ENCODE data around the gene PKN2. TPM values are rescaled to one million over a fixed set of nuclear protein-coding genes. Genes with fewer than 3 reads are reported as not detected.

Gene PKN2
- total RNA-seq, 4 donors from 2014 or later: 33.5 to 77.7 (median 52.9) TPM

DNA sequence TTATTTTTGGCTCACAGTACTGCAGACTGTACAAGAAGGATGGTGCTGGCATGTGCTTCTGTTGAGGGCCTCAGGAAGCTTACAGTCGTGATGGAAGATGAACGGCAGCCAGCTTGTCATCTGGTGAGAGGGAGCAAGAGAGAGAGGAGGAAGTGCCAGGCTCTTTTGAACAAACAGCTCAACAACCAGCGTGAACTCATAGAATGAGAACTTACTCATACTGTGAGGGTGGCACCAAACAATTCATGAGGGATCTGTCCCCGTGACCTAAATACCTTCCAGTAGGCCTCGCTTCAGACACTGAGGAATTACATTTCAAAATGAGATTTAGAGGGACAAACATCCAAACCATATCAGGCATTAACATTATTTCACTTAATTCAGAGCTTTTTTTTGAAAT lies 84.7 kb downstream of the PKN2 start:
- intact Hi-C loops (cut with DNase I; ENCODE audit: low total_unique reads): no loop called here

DNA sequence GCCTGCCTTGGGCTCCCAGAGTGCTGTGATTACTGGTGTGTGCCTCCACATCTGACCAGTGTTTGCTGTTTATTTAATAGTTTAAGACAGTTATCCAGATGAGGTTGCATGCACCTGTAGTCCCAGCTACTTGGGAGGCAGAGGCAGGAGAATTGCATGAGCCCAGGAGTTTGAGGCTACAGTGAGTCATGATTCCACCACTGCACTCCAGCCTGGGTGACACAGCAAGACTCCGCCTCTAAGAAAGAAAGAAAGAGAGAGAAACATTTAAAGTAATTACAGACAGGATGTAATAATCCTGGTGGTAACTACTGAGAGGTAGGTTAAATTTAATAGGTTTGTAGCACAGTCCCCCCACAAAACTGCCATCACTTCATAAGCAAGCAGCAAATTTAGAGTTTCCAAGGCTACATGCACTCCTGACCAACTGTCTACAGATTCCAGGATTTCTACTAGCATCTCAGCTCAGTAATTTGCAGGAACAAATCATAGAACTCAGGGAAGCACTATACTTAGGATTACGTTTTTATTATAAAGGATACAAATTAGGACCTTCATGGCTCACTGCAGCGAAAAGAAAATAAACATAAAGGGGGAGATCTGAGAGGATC lies 89.6 kb downstream of the PKN2 start:
- H3K36me3 ChIP-seq: no peaks in the 10 kb centered on the region
- intact Hi-C loops (cut with DNase I; ENCODE audit: low total_unique reads): no loop called here
- no peaks in the 10 kb centered on the region for H3K4me1 ChIP-seq
- H3K27me3 ChIP-seq: no peaks in the 10 kb centered on the region
- DNase-seq: no peak
- no peak overlapping the region for H3K4me3 ChIP-seq
- H3K27ac ChIP-seq: no peak overlapping the region
- no peak for TF ChIP-seq POLR2A (IDR thresholded peaks at IDR 0.05)
- no peaks in the 10 kb centered on the region for H3K9me3 ChIP-seq

More for the DNA sequence above, 84.7 kb downstream of the PKN2 start:
- Histone ChIP-seq H3K4me1 (peaks cover 0 to 8% of the 10 kb centered on the region in 2 donors), H3K4me3 (no peak overlapping the region), H3K9me3 (no peaks in the 10 kb centered on the region), H3K27me3 (no peaks in the 10 kb centered on the region), H3K36me3 (no peaks in the 10 kb centered on the region), H3K27ac (no peak overlapping the region)
- no peak for DNase-seq
- TF ChIP-seq, protein P1, sequence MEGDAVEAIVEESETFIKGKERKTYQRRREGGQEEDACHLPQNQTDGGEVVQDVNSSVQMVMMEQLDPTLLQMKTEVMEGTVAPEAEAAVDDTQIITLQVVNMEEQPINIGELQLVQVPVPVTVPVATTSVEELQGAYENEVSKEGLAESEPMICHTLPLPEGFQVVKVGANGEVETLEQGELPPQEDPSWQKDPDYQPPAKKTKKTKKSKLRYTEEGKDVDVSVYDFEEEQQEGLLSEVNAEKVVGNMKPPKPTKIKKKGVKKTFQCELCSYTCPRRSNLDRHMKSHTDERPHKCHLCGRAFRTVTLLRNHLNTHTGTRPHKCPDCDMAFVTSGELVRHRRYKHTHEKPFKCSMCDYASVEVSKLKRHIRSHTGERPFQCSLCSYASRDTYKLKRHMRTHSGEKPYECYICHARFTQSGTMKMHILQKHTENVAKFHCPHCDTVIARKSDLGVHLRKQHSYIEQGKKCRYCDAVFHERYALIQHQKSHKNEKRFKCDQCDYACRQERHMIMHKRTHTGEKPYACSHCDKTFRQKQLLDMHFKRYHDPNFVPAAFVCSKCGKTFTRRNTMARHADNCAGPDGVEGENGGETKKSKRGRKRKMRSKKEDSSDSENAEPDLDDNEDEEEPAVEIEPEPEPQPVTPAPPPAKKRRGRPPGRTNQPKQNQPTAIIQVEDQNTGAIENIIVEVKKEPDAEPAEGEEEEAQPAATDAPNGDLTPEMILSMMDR (IDR thresholded peaks at IDR 0.05): no peak
- no peak for TF ChIP-seq POLR2A (IDR thresholded peaks at IDR 0.05)

DNA sequence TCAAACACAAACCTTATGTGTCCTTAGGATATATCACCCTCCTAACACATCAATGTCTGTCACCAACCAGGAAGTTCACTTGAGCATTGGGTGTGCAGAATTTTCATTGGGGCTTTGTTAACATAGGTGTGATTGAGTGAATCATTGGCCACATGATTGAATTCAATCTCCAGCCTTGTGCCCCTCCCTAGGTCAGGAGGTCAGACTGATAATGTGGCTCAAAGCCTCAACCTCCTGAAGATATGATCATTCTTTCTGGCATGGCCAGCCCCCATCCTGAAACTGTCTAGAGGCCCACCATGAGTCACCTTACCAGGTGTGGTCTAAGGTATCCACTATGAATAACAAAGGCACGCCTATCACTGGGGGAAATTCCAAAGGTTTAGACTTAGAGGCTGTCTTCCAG lies 90.1 kb downstream of the PKN2 start:
- DNase-seq: no peak
- no peak for TF ChIP-seq POLR2A (IDR thresholded peaks at IDR 0.05)
- intact Hi-C loops (cut with DNase I; ENCODE audit: low total_unique reads): no loop called here
- Histone ChIP-seq H3K4me1 (no peaks in the 10 kb centered on the region), H3K36me3 (no peaks in the 10 kb centered on the region), H3K27ac (no peak overlapping the region), H3K9me3 (no peaks in the 10 kb centered on the region), H3K4me3 (no peak overlapping the region), H3K27me3 (no peaks in the 10 kb centered on the region)

DNA sequence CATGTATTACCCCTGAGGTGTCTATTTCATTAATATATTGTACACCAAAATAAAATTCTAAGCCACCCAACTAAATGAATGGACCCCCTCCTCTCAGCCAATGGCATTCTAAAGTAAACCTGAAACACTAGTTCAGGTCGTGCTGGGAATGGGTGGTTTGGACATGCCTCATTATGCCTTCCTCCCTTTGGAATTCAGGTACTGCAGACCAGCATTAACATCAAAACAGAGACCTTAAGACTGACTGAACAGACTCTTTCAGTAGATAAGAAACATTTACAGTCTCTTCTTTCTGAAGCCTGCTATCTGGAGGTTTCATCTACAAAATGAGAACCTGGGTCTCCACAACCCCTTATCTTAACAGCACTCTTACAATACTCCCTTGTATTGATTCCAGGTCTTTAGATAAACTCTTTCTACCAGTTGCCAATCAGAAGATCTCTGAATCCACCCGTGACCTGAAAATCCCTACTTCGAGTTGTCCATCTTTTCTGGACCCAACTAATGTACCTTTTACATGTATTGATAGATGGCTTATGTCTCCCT lies 93.6 kb downstream of the PKN2 start:
- TF ChIP-seq, protein P1 (IDR thresholded peaks at IDR 0.05): no peak
- TF ChIP-seq POLR2A (IDR thresholded peaks at IDR 0.05): no peak
- intact Hi-C loops (cut with DNase I; ENCODE audit: low total_unique reads): no loop called here
- no peaks in the 10 kb centered on the region for H3K9me3 ChIP-seq
- no peak for DNase-seq
- H3K4me1 ChIP-seq: no peaks in the 10 kb centered on the region
- no peak overlapping the region for H3K4me3 ChIP-seq
- no peaks in the 10 kb centered on the region for H3K27me3 ChIP-seq
- H3K27ac ChIP-seq: no peak overlapping the region
- no peaks in the 10 kb centered on the region for H3K36me3 ChIP-seq

DNA sequence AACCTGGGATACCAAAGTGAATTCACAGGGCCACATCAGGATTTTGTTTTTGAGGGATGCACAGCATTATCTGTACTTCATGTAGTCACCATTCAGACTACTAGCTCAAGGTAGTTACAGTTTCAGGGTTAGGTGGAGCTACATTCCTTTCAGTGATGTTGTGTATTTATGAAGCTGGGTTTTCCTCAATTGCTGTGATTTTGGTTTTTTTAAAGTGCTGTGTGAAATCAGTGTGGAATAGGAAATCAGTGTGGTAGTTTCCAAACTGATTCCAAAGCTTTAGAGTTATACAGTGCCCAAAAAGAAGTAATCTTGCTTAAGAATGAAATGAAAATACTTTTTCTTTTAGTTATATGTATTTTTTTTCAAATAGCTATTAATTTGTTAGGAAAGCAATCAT lies 95.8 kb downstream of the PKN2 start:
- Histone ChIP-seq H3K4me1 (no peaks in the 10 kb centered on the region), H3K9me3 (no peaks in the 10 kb centered on the region), H3K27me3 (no peaks in the 10 kb centered on the region), H3K27ac (no peak overlapping the region), H3K4me3 (no peak overlapping the region), H3K36me3 (no peaks in the 10 kb centered on the region)
- no peak for TF ChIP-seq POLR2A (IDR thresholded peaks at IDR 0.05)
- TF ChIP-seq, protein P1 (IDR thresholded peaks at IDR 0.05): no peak
- DNase-seq: no peak
- intact Hi-C loops (cut with DNase I; ENCODE audit: low total_unique reads): no loop called here

DNA sequence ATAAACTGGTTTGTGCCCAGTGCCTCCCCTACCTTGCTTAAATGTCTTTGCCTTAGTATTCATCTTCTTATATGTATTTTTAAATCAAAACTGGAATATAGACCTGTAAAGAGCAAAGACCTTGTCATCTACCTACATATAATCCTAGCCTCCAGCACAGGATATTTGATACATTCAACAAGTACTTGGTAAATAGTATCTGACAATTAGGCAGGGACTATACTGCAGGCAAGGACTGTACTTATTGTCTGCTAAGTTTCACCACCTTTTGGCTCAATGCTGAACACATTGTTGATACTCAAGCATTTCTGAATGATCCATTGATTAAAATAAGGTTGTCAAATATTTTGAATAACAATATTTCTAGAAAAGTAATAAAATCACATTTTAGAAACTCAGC lies 96.4 kb downstream of the PKN2 start:
- no peak for DNase-seq
- no peak for TF ChIP-seq POLR2A (IDR thresholded peaks at IDR 0.05)
- TF ChIP-seq, protein P1 (IDR thresholded peaks at IDR 0.05): no peak
- Histone ChIP-seq H3K4me1 (no peaks in the 10 kb centered on the region), H3K27me3 (no peaks in the 10 kb centered on the region), H3K9me3 (no peaks in the 10 kb centered on the region), H3K36me3 (no peaks in the 10 kb centered on the region), H3K27ac (no peak overlapping the region), H3K4me3 (no peak overlapping the region)
- intact Hi-C loops (cut with DNase I; ENCODE audit: low total_unique reads): no loop called here
